ENCODE data around the gene LMTK3. TPM values are rescaled to one million over a fixed set of nuclear protein-coding genes. Genes with fewer than 3 reads are reported as not detected.

Gene LMTK3
- total and polyA plus RNA-seq, 2 of the 13 experiments (the other 11 are each of a cell fraction or from before 2014, with no cell fraction given) = 0.18 to 0.29 TPM

DNA sequence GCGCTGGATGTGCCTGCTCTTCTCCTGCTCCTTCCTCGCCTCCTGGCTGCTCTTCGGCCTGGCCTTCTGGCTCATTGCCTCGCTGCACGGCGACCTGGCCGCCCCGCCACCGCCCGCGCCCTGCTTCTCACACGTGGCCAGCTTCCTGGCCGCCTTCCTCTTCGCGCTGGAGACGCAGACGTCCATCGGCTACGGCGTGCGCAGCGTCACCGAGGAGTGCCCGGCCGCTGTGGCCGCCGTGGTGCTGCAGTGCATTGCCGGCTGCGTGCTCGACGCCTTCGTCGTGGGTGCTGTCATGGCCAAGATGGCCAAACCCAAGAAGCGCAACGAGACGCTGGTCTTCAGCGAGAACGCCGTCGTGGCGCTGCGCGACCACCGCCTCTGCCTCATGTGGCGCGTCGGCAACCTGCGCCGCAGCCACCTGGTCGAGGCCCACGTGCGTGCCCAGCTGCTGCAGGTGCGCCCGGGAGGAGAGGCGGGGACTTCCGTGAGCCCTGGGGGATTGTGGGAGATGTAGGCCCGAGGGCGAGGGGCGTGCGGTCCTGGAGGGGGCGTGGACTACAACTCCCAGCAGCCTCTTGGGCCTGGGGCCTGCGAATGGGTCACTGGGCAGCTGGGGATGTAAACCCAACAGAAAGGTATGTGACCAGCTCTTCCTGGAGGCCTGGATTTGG is 49.5 kb downstream of the LMTK3 start (continued):
- TF ChIP-seq, protein P1, sequence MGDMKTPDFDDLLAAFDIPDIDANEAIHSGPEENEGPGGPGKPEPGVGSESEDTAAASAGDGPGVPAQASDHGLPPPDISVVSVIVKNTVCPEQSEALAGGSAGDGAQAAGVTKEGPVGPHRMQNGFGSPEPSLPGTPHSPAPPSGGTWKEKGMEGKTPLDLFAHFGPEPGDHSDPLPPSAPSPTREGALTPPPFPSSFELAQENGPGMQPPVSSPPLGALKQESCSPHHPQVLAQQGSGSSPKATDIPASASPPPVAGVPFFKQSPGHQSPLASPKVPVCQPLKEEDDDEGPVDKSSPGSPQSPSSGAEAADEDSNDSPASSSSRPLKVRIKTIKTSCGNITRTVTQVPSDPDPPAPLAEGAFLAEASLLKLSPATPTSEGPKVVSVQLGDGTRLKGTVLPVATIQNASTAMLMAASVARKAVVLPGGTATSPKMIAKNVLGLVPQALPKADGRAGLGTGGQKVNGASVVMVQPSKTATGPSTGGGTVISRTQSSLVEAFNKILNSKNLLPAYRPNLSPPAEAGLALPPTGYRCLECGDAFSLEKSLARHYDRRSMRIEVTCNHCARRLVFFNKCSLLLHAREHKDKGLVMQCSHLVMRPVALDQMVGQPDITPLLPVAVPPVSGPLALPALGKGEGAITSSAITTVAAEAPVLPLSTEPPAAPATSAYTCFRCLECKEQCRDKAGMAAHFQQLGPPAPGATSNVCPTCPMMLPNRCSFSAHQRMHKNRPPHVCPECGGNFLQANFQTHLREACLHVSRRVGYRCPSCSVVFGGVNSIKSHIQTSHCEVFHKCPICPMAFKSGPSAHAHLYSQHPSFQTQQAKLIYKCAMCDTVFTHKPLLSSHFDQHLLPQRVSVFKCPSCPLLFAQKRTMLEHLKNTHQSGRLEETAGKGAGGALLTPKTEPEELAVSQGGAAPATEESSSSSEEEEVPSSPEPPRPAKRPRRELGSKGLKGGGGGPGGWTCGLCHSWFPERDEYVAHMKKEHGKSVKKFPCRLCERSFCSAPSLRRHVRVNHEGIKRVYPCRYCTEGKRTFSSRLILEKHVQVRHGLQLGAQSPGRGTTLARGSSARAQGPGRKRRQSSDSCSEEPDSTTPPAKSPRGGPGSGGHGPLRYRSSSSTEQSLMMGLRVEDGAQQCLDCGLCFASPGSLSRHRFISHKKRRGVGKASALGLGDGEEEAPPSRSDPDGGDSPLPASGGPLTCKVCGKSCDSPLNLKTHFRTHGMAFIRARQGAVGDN (CRISPR knock-in tag; IDR thresholded peaks at IDR 0.05) = peak; percentile 12; the same call in 1 of the 2 replicates
- TF ChIP-seq, protein P2, sequence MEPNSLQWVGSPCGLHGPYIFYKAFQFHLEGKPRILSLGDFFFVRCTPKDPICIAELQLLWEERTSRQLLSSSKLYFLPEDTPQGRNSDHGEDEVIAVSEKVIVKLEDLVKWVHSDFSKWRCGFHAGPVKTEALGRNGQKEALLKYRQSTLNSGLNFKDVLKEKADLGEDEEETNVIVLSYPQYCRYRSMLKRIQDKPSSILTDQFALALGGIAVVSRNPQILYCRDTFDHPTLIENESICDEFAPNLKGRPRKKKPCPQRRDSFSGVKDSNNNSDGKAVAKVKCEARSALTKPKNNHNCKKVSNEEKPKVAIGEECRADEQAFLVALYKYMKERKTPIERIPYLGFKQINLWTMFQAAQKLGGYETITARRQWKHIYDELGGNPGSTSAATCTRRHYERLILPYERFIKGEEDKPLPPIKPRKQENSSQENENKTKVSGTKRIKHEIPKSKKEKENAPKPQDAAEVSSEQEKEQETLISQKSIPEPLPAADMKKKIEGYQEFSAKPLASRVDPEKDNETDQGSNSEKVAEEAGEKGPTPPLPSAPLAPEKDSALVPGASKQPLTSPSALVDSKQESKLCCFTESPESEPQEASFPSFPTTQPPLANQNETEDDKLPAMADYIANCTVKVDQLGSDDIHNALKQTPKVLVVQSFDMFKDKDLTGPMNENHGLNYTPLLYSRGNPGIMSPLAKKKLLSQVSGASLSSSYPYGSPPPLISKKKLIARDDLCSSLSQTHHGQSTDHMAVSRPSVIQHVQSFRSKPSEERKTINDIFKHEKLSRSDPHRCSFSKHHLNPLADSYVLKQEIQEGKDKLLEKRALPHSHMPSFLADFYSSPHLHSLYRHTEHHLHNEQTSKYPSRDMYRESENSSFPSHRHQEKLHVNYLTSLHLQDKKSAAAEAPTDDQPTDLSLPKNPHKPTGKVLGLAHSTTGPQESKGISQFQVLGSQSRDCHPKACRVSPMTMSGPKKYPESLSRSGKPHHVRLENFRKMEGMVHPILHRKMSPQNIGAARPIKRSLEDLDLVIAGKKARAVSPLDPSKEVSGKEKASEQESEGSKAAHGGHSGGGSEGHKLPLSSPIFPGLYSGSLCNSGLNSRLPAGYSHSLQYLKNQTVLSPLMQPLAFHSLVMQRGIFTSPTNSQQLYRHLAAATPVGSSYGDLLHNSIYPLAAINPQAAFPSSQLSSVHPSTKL (CRISPR knock-in tag; IDR thresholded peaks at IDR 0.05) = no peak
- TF ChIP-seq, protein P3, sequence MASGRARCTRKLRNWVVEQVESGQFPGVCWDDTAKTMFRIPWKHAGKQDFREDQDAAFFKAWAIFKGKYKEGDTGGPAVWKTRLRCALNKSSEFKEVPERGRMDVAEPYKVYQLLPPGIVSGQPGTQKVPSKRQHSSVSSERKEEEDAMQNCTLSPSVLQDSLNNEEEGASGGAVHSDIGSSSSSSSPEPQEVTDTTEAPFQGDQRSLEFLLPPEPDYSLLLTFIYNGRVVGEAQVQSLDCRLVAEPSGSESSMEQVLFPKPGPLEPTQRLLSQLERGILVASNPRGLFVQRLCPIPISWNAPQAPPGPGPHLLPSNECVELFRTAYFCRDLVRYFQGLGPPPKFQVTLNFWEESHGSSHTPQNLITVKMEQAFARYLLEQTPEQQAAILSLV (CRISPR knock-in tag; IDR thresholded peaks at IDR 0.05; ENCODE audit: borderline replicate concordance) = no peak
- TF ChIP-seq HCFC1 (IDR thresholded peaks at IDR 0.05; ENCODE audit: low read depth, low read length) (peak; percentile 30; the same call in 1 of the 2 replicates), ZNF121 (CRISPR knock-in tag; IDR thresholded peaks at IDR 0.05) (no peak), KLF13 (CRISPR knock-in tag; IDR thresholded peaks at IDR 0.05) (no peak), ZNF616 (CRISPR knock-in tag; IDR thresholded peaks at IDR 0.05; ENCODE audit: low read depth) (no peak), MEIS2 (CRISPR knock-in tag; IDR thresholded peaks at IDR 0.05) (no peak), BRCA1 (CRISPR knock-in tag; IDR thresholded peaks at IDR 0.05) (no peak), GABPA (IDR thresholded peaks at IDR 0.05; ENCODE audit: low read depth, low read length) (no peak), GABPA (CRISPR knock-in tag; IDR thresholded peaks at IDR 0.05; ENCODE audit: low read depth) (no peak), RBM39 (IDR thresholded peaks at IDR 0.05; ENCODE audit: low read depth, low read length, poor library complexity, severe bottlenecking) (no peak), GPN1 (CRISPR knock-in tag; IDR thresholded peaks at IDR 0.05; ENCODE audit: borderline replicate concordance) (no peak)

Data from HepG2 (cell line).